ENCODE measurements around the gene CDH11.

GRCh38 chr16:65002265-65002664 lies 119.6 kb downstream of the CDH11 start:
- TF ChIP-seq CTCF (conservative IDR thresholded peaks at IDR 0.05; ENCODE audit: low read length) (no peak), EZH2phosphoT487 (IDR thresholded peaks at IDR 0.05; ENCODE audit: borderline replicate concordance, low read depth, low read length) (no peak)

Data from OCI-LY7 (cell line).